Activated CD4-positive, alpha-beta T cell treated with anti-CD3 and anti-CD28 coated beads, Interleukin-10, Interleukin-2, amounts not matched to agents 100 ng/mL and 50 ng/mL, durations not matched to agents 16 hours and 8 hours (primary cell): ENCODE measurements around the gene SMIM1.
"Not testable (repeated sequence)": the region's sequence is repeated elsewhere in the genome, so short reads cannot be mapped to it uniquely, and the experiment has no call there.

Experiments
- DNase-seq: peaks from one replicate; pipeline ENCODE4 v3.0.0-alpha.2; 2020

Gene SMIM1

GRCh38 chr1:3799976-3800685, 27.6 kb downstream of the SMIM1 start:
- DNase-seq: no peak

GRCh38 chr1:3800795-3801194, 28.2 kb downstream of the SMIM1 start:
- DNase-seq: not testable (repeated sequence)

GRCh38 chr1:3803905-3804626, 31.5 kb downstream of the SMIM1 start:
- DNase-seq: no peak

GRCh38 chr1:3804627-3804944, 32.0 kb downstream of the SMIM1 start:
- not testable (repeated sequence) for DNase-seq

GRCh38 chr1:3805038-3805437, 32.5 kb downstream of the SMIM1 start:
- no peak for DNase-seq

GRCh38 chr1:3807769-3808168, 35.2 kb downstream of the SMIM1 start:
- DNase-seq: no peak

GRCh38 chr1:3809680-3810079, 37.1 kb downstream of the SMIM1 start:
- no peak for DNase-seq

- DNase-seq: not testable (repeated sequence)
Observed at GRCh38 chr1:3810149-3810761, 37.7 kb downstream of the SMIM1 start.

GRCh38 chr1:3811595-3811911, 39.0 kb downstream of the SMIM1 start:
- DNase-seq: no peak

GRCh38 chr1:3814065-3814464, 41.5 kb downstream of the SMIM1 start:
- no peak for DNase-seq

- DNase-seq: no peak
Observed at GRCh38 chr1:3814771-3815561, 42.4 kb downstream of the SMIM1 start.

GRCh38 chr1:3816331-3817137, 44.0 kb downstream of the SMIM1 start:
- DNase-seq: no peak

GRCh38 chr1:3817138-3817740, 44.7 kb downstream of the SMIM1 start:
- DNase-seq: no peak

GRCh38 chr1:3817821-3818597, 45.5 kb downstream of the SMIM1 start:
- DNase-seq: no peak

GRCh38 chr1:3819771-3820200, 47.2 kb downstream of the SMIM1 start:
- no peak for DNase-seq

- no peak for DNase-seq
Observed at GRCh38 chr1:3820316-3820715, 47.8 kb downstream of the SMIM1 start.

- no peak for DNase-seq
Observed at GRCh38 chr1:3821004-3821403, 48.5 kb downstream of the SMIM1 start.

GRCh38 chr1:3821447-3821846, 48.9 kb downstream of the SMIM1 start:
- DNase-seq: no peak

GRCh38 chr1:3821908-3822307, 49.4 kb downstream of the SMIM1 start:
- no peak for DNase-seq

- no peak for DNase-seq
Observed at GRCh38 chr1:3822421-3822820, 49.9 kb downstream of the SMIM1 start.

- DNase-seq: no peak
Observed at GRCh38 chr1:3824650-3825049, 52.1 kb downstream of the SMIM1 start.
